Esophagus muscularis mucosa (tissue), 4 donors: ENCODE measurements around the gene TFIP11. TPM values are rescaled to one million over a fixed set of nuclear protein-coding genes. Genes with fewer than 3 reads are reported as not detected.

Experiments
- DNase-seq: peaks from one replicate; pipeline ENCODE4 v3.0.0-alpha.2; 2017; ENCODE audit errors: extremely low spot score
- H3K27ac ChIP-seq, 4 donors: fragments of 200-600 bp; sonication (generic); replicated peaks in 1 of 4; 1 replicate in 3 of 4; 2 replicates in 1 of 4; pipeline ENCODE4 v1.5.1; 2016 to 2019; ENCODE audit warnings: mild to moderate bottlenecking in 1 of 4
- H3K27me3 ChIP-seq, 4 donors: fragments of 200-600 bp; sonication (generic); one replicate each; pipeline versions ENCODE4 v1.5.1 to v1.6.0; 2016 to 2019
- H3K36me3 ChIP-seq, 4 donors: fragments of 200-600 bp; sonication (generic); one replicate each; pipeline ENCODE4 v1.5.1; 2016 to 2019
- H3K4me1 ChIP-seq, 4 donors: fragments of 200-600 bp; sonication (generic); one replicate each; pipeline ENCODE4 v1.5.1; 2016 to 2019
- H3K4me3 ChIP-seq, 4 donors: fragments of 200-600 bp; sonication (generic); 1 replicate in 2 of 4; 2 replicates in 2 of 4; pipeline ENCODE4 v1.5.1; 2016 to 2019; ENCODE audit warnings: mild to moderate bottlenecking in 4 of 4, moderate library complexity in 1 of 4
- H3K9me3 ChIP-seq, 4 donors: fragments of 200-600 bp; sonication (generic); 1 replicate in 3 of 4; 2 replicates in 1 of 4; pipeline ENCODE4 v1.5.1; 2016 to 2019
- CTCF ChIP-seq, 3 experiments: fragments of 200-600 bp in 2 of 3; fragments of 450-650 bp in 1 of 3; sonication (generic) in 2 of 3; IDR thresholded peaks; one replicate each; pipeline ENCODE4 v1.5.1; 2017 to 2019; ENCODE audit warnings: antibody characterized with exemption in 3 of 3, mild to moderate bottlenecking in 2 of 3, moderate library complexity in 1 of 3
- EP300 ChIP-seq: sonication (generic); formaldehyde crosslinking; IDR thresholded peaks from one replicate; pipeline ENCODE4 v1.6.1; 2017; ENCODE audit warnings: antibody characterized with exemption
- POLR2A ChIP-seq: fragments of 450-650 bp; IDR thresholded peaks from one replicate; pipeline ENCODE4 v1.6.1; 2017; ENCODE audit warnings: antibody characterized with exemption, moderate library complexity, mild to moderate bottlenecking, low read depth
- POLR2AphosphoS5 ChIP-seq, 2 donors: sonication (generic); formaldehyde crosslinking; IDR thresholded peaks; one replicate each; pipeline ENCODE4 v1.6.1; 2017; ENCODE audit warnings: antibody characterized with exemption in 2 of 2
- WGBS: methylation state at CpG from one replicate; pipeline ENCODE4 v1.1.5; 2018; 5-methylcytosine and 5-hydroxymethylcytosine counted together
- intact Hi-C: fragments of 100-400 bp; cut with DNase I; formaldehyde crosslinking; loops from one replicate; pipeline ENCODE4 v1.15.1; 2023
- total RNA-seq, 4 donors: library from RNA; depleted of rRNA; stranded (reverse); fragments of >200 nt; gene quantifications; one replicate each; pipeline versions ENCODE4 v1.1.0 to v1.2.1, GENCODE V29; 2016

Gene TFIP11
- total RNA-seq, 4 donors from 2014 or later, result 17.9 to 23.5 (median 20.4) TPM

GRCh38 chr22:26483439-26484359 is 28.6 kb downstream of the TFIP11 start, which contains the start of the genes HPS4 and SRRD:
HPS4 (minus strand) TSS chr22:26483783; CDS start chr22:26481762, 2,021 bp downstream.
SRRD (plus strand) TSS chr22:26483877; CDS start chr22:26483891, 14 bp downstream.
- peak; percentile 83 for TF ChIP-seq POLR2A
- TF ChIP-seq POLR2AphosphoS5 (IDR thresholded peaks at IDR 0.05), result peak; percentile 93 to 95
- no peak for TF ChIP-seq EP300
- peak in 1 of 3 experiments; percentile 26 for TF ChIP-seq CTCF (IDR thresholded peaks at IDR 0.05)
- 3% methylated on average over 13 of the region's 85 CpGs for WGBS
- H3K4me3 ChIP-seq, result peak within 1 kb of the TSS; percentile 76 to 98 (median 97)
- intact Hi-C loops, result loop anchor here (2.0 kb wide), 1 partner anchor 27 kb away; no protein-coding TSS in a partner anchor
- no peaks in the 10 kb centered on the region for H3K27me3 ChIP-seq
- no peaks in the 10 kb centered on the region for H3K9me3 ChIP-seq
- H3K4me1 ChIP-seq, result peaks cover 51 to 68% (median 61%) of the 10 kb centered on the region in 4 donors
- peak within 1 kb of the TSS; percentile 88 to 96 (median 94) for H3K27ac ChIP-seq
- DNase-seq, result peak; percentile 95
- peaks cover 12 to 30% (median 19%) of the 10 kb centered on the region in 4 donors for H3K36me3 ChIP-seq

- Histone ChIP-seq H3K4me3 (peak overlapping the region; percentile 76 to 98 (median 97)), H3K27ac (peak overlapping the region; percentile 88 to 96 (median 94)), H3K27me3 (no peaks in the 10 kb centered on the region), H3K36me3 (peaks cover 6 to 27% (median 14%) of the 10 kb centered on the region in 4 donors), H3K4me1 (peaks cover 51 to 69% (median 61%) of the 10 kb centered on the region in 4 donors), H3K9me3 (no peaks in the 10 kb centered on the region)
- intact Hi-C loops, result no loop called here
- 11% methylated on average over 7 of the region's 7 CpGs for WGBS
- DNase-seq, result no peak
- TF ChIP-seq POLR2A (no peak), POLR2AphosphoS5 (IDR thresholded peaks at IDR 0.05) (no peak), CTCF (IDR thresholded peaks at IDR 0.05) (no peak), EP300 (no peak)
Measured at GRCh38 chr22:26483043-26483438, 29.2 kb downstream of the TFIP11 start.

GRCh38 chr22:26482161-26482560 is 30.1 kb downstream of the TFIP11 start:
- Histone ChIP-seq H3K27me3 (no peaks in the 10 kb centered on the region), H3K4me3 (no peak overlapping the region), H3K9me3 (no peaks in the 10 kb centered on the region), H3K4me1 (peaks cover 51 to 69% (median 61%) of the 10 kb centered on the region in 4 donors), H3K27ac (no peak overlapping the region), H3K36me3 (peaks cover 5 to 27% (median 13%) of the 10 kb centered on the region in 4 donors)
- TF ChIP-seq POLR2A (no peak), EP300 (no peak), CTCF (IDR thresholded peaks at IDR 0.05) (no peak), POLR2AphosphoS5 (IDR thresholded peaks at IDR 0.05) (no peak)
- DNase-seq, result no peak
- WGBS, result 55% methylated on average over 5 of the region's 5 CpGs
- intact Hi-C loops, result no loop called here

GRCh38 chr22:26481694-26482093 is 30.6 kb downstream of the TFIP11 start:
- H3K9me3 ChIP-seq, result no peaks in the 10 kb centered on the region
- H3K36me3 ChIP-seq, result peaks cover 10 to 28% (median 14%) of the 10 kb centered on the region in 4 donors
- H3K4me1 ChIP-seq, result peaks cover 51 to 69% (median 61%) of the 10 kb centered on the region in 4 donors
- DNase-seq, result no peak
- H3K4me3 ChIP-seq, result no peak overlapping the region
- no peaks in the 10 kb centered on the region for H3K27me3 ChIP-seq
- no peak overlapping the region for H3K27ac ChIP-seq
- intact Hi-C loops, result no loop called here
- TF ChIP-seq CTCF (IDR thresholded peaks at IDR 0.05), result no peak
- no peak for TF ChIP-seq POLR2AphosphoS5 (IDR thresholded peaks at IDR 0.05)
- no peak for TF ChIP-seq EP300
- TF ChIP-seq POLR2A, result no peak
- WGBS, result 64% methylated on average over 4 of the region's 4 CpGs
